IMR-90 (cell line): Measurements from ENCODE around the gene FTSJ3. TPM values are rescaled to one million over a fixed set of nuclear protein-coding genes. Genes with fewer than 3 reads are reported as not detected.

ENCODE experiments used
- ATAC-seq: fragments of 200-7000 bp; cut with Tn5 transposase; 2 replicates; pipeline ENCODE4 v1.9.1; 2020; ENCODE audit warnings: low read depth, mild to moderate bottlenecking, moderate library complexity
- BruUV-seq: library from RNA; stranded (reverse); fragments of 400-500 nt; replicated peaks from 2 replicates; lab custom pipeline; 2021; lab: Mats Ljungman, UMichigan
- CTCF ChIA-PET: fragments of 300-600 bp; formaldehyde crosslinking; extraction: SDS; loops from one replicate; lab custom pipeline; 2021; ENCODE audit warnings: antibody characterized with exemption; lab: Yijun Ruan, JAX
- POLR2A ChIA-PET: fragments of 300-600 bp; sonication (Branson Sonifier 250); formaldehyde crosslinking; loops from one replicate; lab custom pipeline; 2022; ENCODE audit warnings: antibody characterized with exemption; ENCODE audit not compliant: unreplicated experiment; lab: Charles Lee
- DNase-seq: peaks from one replicate; pipeline ENCODE4 v3.0.0; 2013
- H2AFZ ChIP-seq: replicated peaks from 2 replicates; pipeline ENCODE3; 2013; ENCODE audit warnings: low read length, mild to moderate bottlenecking; ENCODE audit not compliant: poor library complexity
- H2AK5ac ChIP-seq: 2 replicates; pipeline ENCODE4 v1.6.1; 2013; ENCODE audit warnings: low read depth, low read length, inconsistent platforms
- H2AK9ac ChIP-seq: replicated peaks from 2 replicates; pipeline ENCODE3; 2013; ENCODE audit warnings: mild to moderate bottlenecking, low read depth, low read length, moderate library complexity; ENCODE audit not compliant: poor library complexity
- H2BK120ac ChIP-seq: 2 replicates; pipeline ENCODE4 v1.6.1; 2013; ENCODE audit warnings: low read depth, low read length, inconsistent platforms
- H2BK15ac ChIP-seq: 3 replicates; pipeline ENCODE4 v1.6.1; 2013; ENCODE audit warnings: low read depth, low read length, inconsistent platforms
- H2BK20ac ChIP-seq: 2 replicates; pipeline ENCODE4 v1.6.1; 2013; ENCODE audit warnings: low read depth, mild to moderate bottlenecking, inconsistent platforms, low read length, moderate library complexity
- H2BK5ac ChIP-seq: 2 replicates; pipeline ENCODE4 v1.6.1; 2013; ENCODE audit warnings: mild to moderate bottlenecking, low read depth, low read length, inconsistent platforms; ENCODE audit not compliant: poor library complexity, severe bottlenecking
- H3K14ac ChIP-seq: replicated peaks from 2 replicates; pipeline ENCODE4 v1.6.1; 2013; ENCODE audit warnings: low read depth, low read length, inconsistent platforms
- H3K18ac ChIP-seq: 2 replicates; pipeline ENCODE4 v1.6.1; 2013; ENCODE audit warnings: low read depth, low read length, control low read depth
- H3K23ac ChIP-seq: 2 replicates; pipeline ENCODE4 v1.6.1; 2013; ENCODE audit warnings: low read depth, low read length, inconsistent platforms
- H3K27ac ChIP-seq: 2 replicates; pipeline ENCODE4 v1.5.1; 2013; ENCODE audit warnings: mild to moderate bottlenecking, control low read depth, low read length; ENCODE audit not compliant: insufficient read depth
- H3K27me3 ChIP-seq: 2 replicates; pipeline ENCODE4 v1.6.1; 2013; ENCODE audit warnings: low read length; ENCODE audit not compliant: control insufficient read depth, insufficient read depth
- H3K36me3 ChIP-seq: 2 replicates; pipeline ENCODE4 v1.6.1; 2013; ENCODE audit warnings: low read length, mixed read lengths; ENCODE audit not compliant: control insufficient read depth, insufficient read depth
- H3K4ac ChIP-seq: 2 replicates; pipeline ENCODE4 v1.6.1; 2013; ENCODE audit warnings: low read depth, low read length, inconsistent platforms
- H3K4me1 ChIP-seq: 2 replicates; pipeline ENCODE4 v1.6.1; 2013; ENCODE audit warnings: low read length, mixed read lengths; ENCODE audit not compliant: control insufficient read depth, insufficient read depth
- H3K4me2 ChIP-seq: 2 replicates; pipeline ENCODE4 v1.6.1; 2013; ENCODE audit warnings: low read depth, mild to moderate bottlenecking, control low read depth, low read length, moderate library complexity
- H3K4me3 ChIP-seq: 2 replicates; pipeline ENCODE4 v1.5.1; 2013; ENCODE audit warnings: low read depth, mild to moderate bottlenecking, control low read depth, low read length, moderate library complexity; ENCODE audit not compliant: insufficient read depth
- H3K56ac ChIP-seq: 2 replicates; pipeline ENCODE4 v1.6.1; 2013; ENCODE audit warnings: low read length, inconsistent platforms; ENCODE audit not compliant: insufficient read depth; ENCODE audit errors: extremely low read depth
- H3K79me1 ChIP-seq, 2 experiments: 2 replicates each; pipeline ENCODE4 v1.6.1; 2013; ENCODE audit warnings: low read length in 2 of 2, inconsistent platforms in 1 of 2, low read depth in 1 of 2
- H3K9ac ChIP-seq: 2 replicates; pipeline ENCODE4 v1.6.1; 2013; ENCODE audit warnings: low read depth, low read length, control low read depth
- H3K9me1 ChIP-seq: 2 replicates; pipeline ENCODE4 v1.6.1; 2013; ENCODE audit warnings: low read length, inconsistent platforms; ENCODE audit not compliant: insufficient read depth
- H3K9me3 ChIP-seq: 2 replicates; pipeline ENCODE4 v1.6.1; 2013; ENCODE audit warnings: low read length; ENCODE audit not compliant: control insufficient read depth, insufficient read depth
- H4K20me1 ChIP-seq: 2 replicates; pipeline ENCODE4 v1.6.1; 2013; ENCODE audit warnings: low read length, inconsistent platforms; ENCODE audit not compliant: insufficient read depth
- H4K5ac ChIP-seq: 2 replicates; pipeline ENCODE4 v1.6.1; 2013; ENCODE audit warnings: mild to moderate bottlenecking, low read depth, low read length, control low read depth
- H4K8ac ChIP-seq, 2 experiments: 2 replicates each; pipeline ENCODE4 v1.6.1; 2013; ENCODE audit warnings: low read depth in 2 of 2, low read length in 2 of 2, control low read depth in 1 of 2, inconsistent platforms in 1 of 2
- H4K91ac ChIP-seq: 2 replicates; pipeline ENCODE4 v1.6.1; 2013; ENCODE audit warnings: low read depth, low read length, inconsistent platforms; ENCODE audit not compliant: insufficient read depth
- BHLHE40 ChIP-seq: fragments of 150-350 bp; IDR thresholded peaks from 2 replicates; pipeline ENCODE4 v1.6.1; 2016; ENCODE audit warnings: mild to moderate bottlenecking, low read depth, low read length
- MAZ ChIP-seq: IDR thresholded peaks from 2 replicates; pipeline ENCODE4 v1.6.1; 2012; ENCODE audit warnings: low read depth, mild to moderate bottlenecking, low read length, improper control_type of control experiment, moderate library complexity, borderline replicate concordance
- MXI1 ChIP-seq: IDR thresholded peaks from 2 replicates; pipeline ENCODE4 v1.6.1; 2012; ENCODE audit warnings: low read depth, mild to moderate bottlenecking, low read length, moderate library complexity, borderline replicate concordance
- NFE2L2 ChIP-seq: fragments of 150-350 bp; IDR thresholded peaks from 2 replicates; pipeline ENCODE4 v1.6.1; 2016; ENCODE audit warnings: low read depth, mild to moderate bottlenecking, low read length
- POLR2A ChIP-seq: IDR thresholded peaks from 2 replicates; pipeline ENCODE4 v1.6.1; 2012; ENCODE audit warnings: mild to moderate bottlenecking, low read depth, low read length
- RAD21 ChIP-seq: IDR thresholded peaks from 2 replicates; pipeline ENCODE4 v1.6.1; 2012; ENCODE audit warnings: low read length, improper control_type of control experiment
- SMC3 ChIP-seq: fragments of 150-350 bp; IDR thresholded peaks from 2 replicates; pipeline ENCODE4 v1.6.1; 2016; ENCODE audit warnings: low read depth, mild to moderate bottlenecking, antibody characterized with exemption, low read length, moderate library complexity
- WGBS, 2 experiments: methylation state at CpG; one replicate each; pipeline versions ENCODE4 v1.1.5 to v1.1.7; 2013; ENCODE audit warnings: missing lambda C conversion rate in 2 of 2; ENCODE audit not compliant: insufficient read length in 1 of 2; ENCODE audit errors: extremely low coverage in 2 of 2; 5-methylcytosine and 5-hydroxymethylcytosine counted together
- dilution Hi-C: fragments of 300-500 bp; cut with HindIII; formaldehyde crosslinking; loops from one replicate; pipeline ENCODE4 v1.14.3; 2018; ENCODE audit warnings: low sequenced_read_pairs; ENCODE audit not compliant: unreplicated experiment
- in situ Hi-C: fragments of 300-500 bp; cut with MboI; formaldehyde crosslinking; loops from 3 replicates; pipeline ENCODE4 v1.14.3; 2019; ENCODE audit warnings: low sequenced_read_pairs, inconsistent platforms, mixed read lengths
- intact Hi-C: fragments of 100-400 bp; cut with micrococcal nuclease; formaldehyde crosslinking; loops from 2 replicates; pipeline ENCODE4 v1.10.0; 2022
- polyA plus RNA-seq, 3 experiments: library from polyadenylated mRNA; depleted of rRNA; stranded (reverse); fragments of >200 nt; gene quantifications; 2 replicates each; pipeline ENCODE4 v1.2.3, GENCODE V29; 2012; ENCODE audit warnings: low replicate concordance in 1 of 3
- total RNA-seq: library from RNA; depleted of rRNA; stranded (reverse); fragments of >200 nt; gene quantifications from 2 replicates; pipeline ENCODE4 v1.2.3, GENCODE V29; 2012
- TF ChIP-seq, protein P1 (sequence below): fragments of 150-350 bp; IDR thresholded peaks from 2 replicates; pipeline ENCODE4 v1.6.1; 2016; ENCODE audit warnings: low read depth, mild to moderate bottlenecking, low read length, moderate library complexity, borderline replicate concordance

FTSJ3 gene
- total and polyA plus RNA-seq, 2 of the 4 experiments (the other 2 are of a cell fraction): 51.3 to 68.1 TPM

DNA sequence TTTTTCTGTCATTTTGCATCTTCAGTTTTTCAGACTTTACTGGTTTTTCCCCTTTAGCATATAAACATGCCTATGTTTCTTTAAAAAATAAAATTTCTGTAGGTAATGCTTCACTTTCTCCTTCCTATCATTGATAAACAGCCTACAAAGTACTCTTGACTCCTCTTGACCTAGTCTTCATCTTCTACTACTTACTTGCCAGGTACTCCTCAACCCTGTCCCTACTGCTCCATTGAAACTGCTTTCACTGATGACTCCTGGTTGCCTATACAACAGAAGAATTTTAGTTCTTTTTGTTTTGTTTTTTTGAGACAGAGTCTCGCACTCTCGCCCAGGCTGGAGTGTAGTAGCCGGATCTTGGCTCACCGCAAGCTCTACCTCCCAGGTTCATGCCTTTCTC lies 46.5 kb downstream of the FTSJ3 start:
- no peak for DNase-seq
- no peak overlapping the region for H3K56ac ChIP-seq
- no peaks in the 10 kb centered on the region for H3K27me3 ChIP-seq
- H2BK15ac ChIP-seq: no peak overlapping the region
- ATAC-seq: no peak
- no peak overlapping the region for H2AFZ ChIP-seq
- H3K9me3 ChIP-seq: no peaks in the 10 kb centered on the region
- ChIA-PET CTCF (interaction anchor here (0.6 kb wide), 1 partner anchor 26 kb away, joined by 3 read pairs; no protein-coding TSS in a partner anchor), POLR2A (no interaction called here)
- no peak overlapping the region for H3K9ac ChIP-seq
- no TSS peak for BruUV-seq
- no peak overlapping the region for H3K4me3 ChIP-seq
- H4K8ac ChIP-seq: no peak overlapping the region
- intact Hi-C loops (no loop called here), dilution Hi-C loops (no loop called here), in situ Hi-C loops (no loop called here)
- H2BK5ac ChIP-seq: peak overlapping the region; percentile 38
- no peak overlapping the region for H3K14ac ChIP-seq
- no peak overlapping the region for H4K5ac ChIP-seq
- H3K4me1 ChIP-seq: peaks cover 8% of the 10 kb centered on the region; the same call in 1 of the 2 replicates
- H3K4me2 ChIP-seq: no peak overlapping the region; the same call in 1 of the 2 replicates
- no CpG with 5 or more reads among the region's 4 CpGs for WGBS, 2 experiments
- H2BK20ac ChIP-seq: no peak overlapping the region
- H3K9me1 ChIP-seq: peaks cover 15% of the 10 kb centered on the region
- H3K4ac ChIP-seq: no peak overlapping the region
- no peak overlapping the region for H3K18ac ChIP-seq
- TF ChIP-seq NFE2L2 (no peak), BHLHE40 (no peak), RAD21 (no peak), MXI1 (no peak), POLR2A (no peak), SMC3 (no peak), MAZ (no peak)
- TF ChIP-seq, protein P1, sequence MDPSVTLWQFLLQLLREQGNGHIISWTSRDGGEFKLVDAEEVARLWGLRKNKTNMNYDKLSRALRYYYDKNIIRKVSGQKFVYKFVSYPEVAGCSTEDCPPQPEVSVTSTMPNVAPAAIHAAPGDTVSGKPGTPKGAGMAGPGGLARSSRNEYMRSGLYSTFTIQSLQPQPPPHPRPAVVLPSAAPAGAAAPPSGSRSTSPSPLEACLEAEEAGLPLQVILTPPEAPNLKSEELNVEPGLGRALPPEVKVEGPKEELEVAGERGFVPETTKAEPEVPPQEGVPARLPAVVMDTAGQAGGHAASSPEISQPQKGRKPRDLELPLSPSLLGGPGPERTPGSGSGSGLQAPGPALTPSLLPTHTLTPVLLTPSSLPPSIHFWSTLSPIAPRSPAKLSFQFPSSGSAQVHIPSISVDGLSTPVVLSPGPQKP: no peak
- no peak overlapping the region for H2AK5ac ChIP-seq
- peaks cover 95% of the 10 kb centered on the region for H4K20me1 ChIP-seq
- peaks cover 8% of the 10 kb centered on the region for H3K36me3 ChIP-seq
- no peak overlapping the region for H3K27ac ChIP-seq
- peaks cover 0 to 62% of the 10 kb centered on the region in 2 experiments; a peak in 3 of 4 replicates for H3K79me1 ChIP-seq
- peak overlapping the region; percentile 83; the same call in 1 of the 2 replicates for H3K23ac ChIP-seq
- H2BK120ac ChIP-seq: no peak overlapping the region
- no peak overlapping the region for H2AK9ac ChIP-seq
- H4K91ac ChIP-seq: no peak overlapping the region
